H1 (cell line): ENCODE data around the gene COIL. TPM values are rescaled to one million over a fixed set of nuclear protein-coding genes. Genes with fewer than 3 reads are reported as not detected.

ENCODE experiments used
- ASH2L ChIP-seq: fragments of 200-600, 300-600 bp; sonication (generic); IDR thresholded peaks from one replicate; pipeline ENCODE4 v1.7.1; 2017; ENCODE audit warnings: low read length
- GTF2F1 ChIP-seq: IDR thresholded peaks from 2 replicates; pipeline ENCODE4 v1.6.1; 2012; ENCODE audit warnings: low read depth, low read length, improper control_type of control experiment, borderline replicate concordance
- MAFK ChIP-seq: IDR thresholded peaks from 2 replicates; pipeline ENCODE4 v1.6.1; 2012; ENCODE audit warnings: low read depth, mild to moderate bottlenecking, improper control_type of control experiment, low read length
- NANOG ChIP-seq: IDR thresholded peaks from 2 replicates; pipeline ENCODE4 v1.6.1; 2011; ENCODE audit warnings: low read length, low read depth, mild to moderate bottlenecking, inconsistent platforms; ENCODE audit not compliant: insufficient read depth, poor library complexity, severe bottlenecking
- SIRT6 ChIP-seq: IDR thresholded peaks from one replicate; pipeline ENCODE4 v1.7.1; 2012; ENCODE audit warnings: low read length, inconsistent platforms
- TAF1 ChIP-seq: IDR thresholded peaks from 2 replicates; pipeline ENCODE4 v1.6.1; 2011; ENCODE audit warnings: mild to moderate bottlenecking, low read depth, low read length
- TCF12 ChIP-seq: IDR thresholded peaks from 2 replicates; pipeline ENCODE4 v1.6.1; 2011; ENCODE audit warnings: low read depth, mild to moderate bottlenecking, low read length
- TEAD4 ChIP-seq: IDR thresholded peaks from 2 replicates; pipeline ENCODE4 v1.6.1; 2012; ENCODE audit warnings: low read depth, low read length, inconsistent platforms, mixed read lengths
- polyA plus RNA-seq, 7 experiments: library from polyadenylated mRNA; depleted of rRNA in 3 of 7; stranded (reverse) in 5 of 7; unstranded in 2 of 7; fragments of >200 nt in 5 of 7; fragments of 200-250 nt in 2 of 7; gene quantifications; 1 replicate in 5 of 7; 2 replicates in 1 of 7; 4 replicates in 1 of 7; pipeline versions ENCODE4 v1.2.1 to v1.2.3, GENCODE V29; 2011 to 2013; ENCODE audit warnings: missing spikeins in 2 of 7, mixed read lengths in 2 of 7
- total RNA-seq: library from RNA; stranded (reverse); fragmentation: NEBNext Ultra II Directional; extraction: Animal tissue kit (Norgen Biotek cat#: 25700); gene quantifications from 2 replicates; pipeline ENCODE4 v1.2.1, GENCODE V29; 2021
- TF ChIP-seq, protein P1 (sequence below): fragments of 300-600 bp; sonication (generic); IDR thresholded peaks from 2 replicates; pipeline ENCODE4 v1.7.1; 2012; ENCODE audit warnings: low read length, moderate library complexity, mild to moderate bottlenecking, inconsistent platforms; ENCODE audit not compliant: insufficient replicate concordance
- TF ChIP-seq, protein P2 (sequence below): IDR thresholded peaks from 2 replicates; pipeline ENCODE4 v1.6.1; 2012; ENCODE audit warnings: low read length, inconsistent platforms

The COIL gene
- total and polyA plus RNA-seq, 2 of the 8 experiments (the other 6 are each of a cell fraction or from before 2014, with no cell fraction given), result 5.2 to 23.6 TPM

- TF ChIP-seq, protein P1, sequence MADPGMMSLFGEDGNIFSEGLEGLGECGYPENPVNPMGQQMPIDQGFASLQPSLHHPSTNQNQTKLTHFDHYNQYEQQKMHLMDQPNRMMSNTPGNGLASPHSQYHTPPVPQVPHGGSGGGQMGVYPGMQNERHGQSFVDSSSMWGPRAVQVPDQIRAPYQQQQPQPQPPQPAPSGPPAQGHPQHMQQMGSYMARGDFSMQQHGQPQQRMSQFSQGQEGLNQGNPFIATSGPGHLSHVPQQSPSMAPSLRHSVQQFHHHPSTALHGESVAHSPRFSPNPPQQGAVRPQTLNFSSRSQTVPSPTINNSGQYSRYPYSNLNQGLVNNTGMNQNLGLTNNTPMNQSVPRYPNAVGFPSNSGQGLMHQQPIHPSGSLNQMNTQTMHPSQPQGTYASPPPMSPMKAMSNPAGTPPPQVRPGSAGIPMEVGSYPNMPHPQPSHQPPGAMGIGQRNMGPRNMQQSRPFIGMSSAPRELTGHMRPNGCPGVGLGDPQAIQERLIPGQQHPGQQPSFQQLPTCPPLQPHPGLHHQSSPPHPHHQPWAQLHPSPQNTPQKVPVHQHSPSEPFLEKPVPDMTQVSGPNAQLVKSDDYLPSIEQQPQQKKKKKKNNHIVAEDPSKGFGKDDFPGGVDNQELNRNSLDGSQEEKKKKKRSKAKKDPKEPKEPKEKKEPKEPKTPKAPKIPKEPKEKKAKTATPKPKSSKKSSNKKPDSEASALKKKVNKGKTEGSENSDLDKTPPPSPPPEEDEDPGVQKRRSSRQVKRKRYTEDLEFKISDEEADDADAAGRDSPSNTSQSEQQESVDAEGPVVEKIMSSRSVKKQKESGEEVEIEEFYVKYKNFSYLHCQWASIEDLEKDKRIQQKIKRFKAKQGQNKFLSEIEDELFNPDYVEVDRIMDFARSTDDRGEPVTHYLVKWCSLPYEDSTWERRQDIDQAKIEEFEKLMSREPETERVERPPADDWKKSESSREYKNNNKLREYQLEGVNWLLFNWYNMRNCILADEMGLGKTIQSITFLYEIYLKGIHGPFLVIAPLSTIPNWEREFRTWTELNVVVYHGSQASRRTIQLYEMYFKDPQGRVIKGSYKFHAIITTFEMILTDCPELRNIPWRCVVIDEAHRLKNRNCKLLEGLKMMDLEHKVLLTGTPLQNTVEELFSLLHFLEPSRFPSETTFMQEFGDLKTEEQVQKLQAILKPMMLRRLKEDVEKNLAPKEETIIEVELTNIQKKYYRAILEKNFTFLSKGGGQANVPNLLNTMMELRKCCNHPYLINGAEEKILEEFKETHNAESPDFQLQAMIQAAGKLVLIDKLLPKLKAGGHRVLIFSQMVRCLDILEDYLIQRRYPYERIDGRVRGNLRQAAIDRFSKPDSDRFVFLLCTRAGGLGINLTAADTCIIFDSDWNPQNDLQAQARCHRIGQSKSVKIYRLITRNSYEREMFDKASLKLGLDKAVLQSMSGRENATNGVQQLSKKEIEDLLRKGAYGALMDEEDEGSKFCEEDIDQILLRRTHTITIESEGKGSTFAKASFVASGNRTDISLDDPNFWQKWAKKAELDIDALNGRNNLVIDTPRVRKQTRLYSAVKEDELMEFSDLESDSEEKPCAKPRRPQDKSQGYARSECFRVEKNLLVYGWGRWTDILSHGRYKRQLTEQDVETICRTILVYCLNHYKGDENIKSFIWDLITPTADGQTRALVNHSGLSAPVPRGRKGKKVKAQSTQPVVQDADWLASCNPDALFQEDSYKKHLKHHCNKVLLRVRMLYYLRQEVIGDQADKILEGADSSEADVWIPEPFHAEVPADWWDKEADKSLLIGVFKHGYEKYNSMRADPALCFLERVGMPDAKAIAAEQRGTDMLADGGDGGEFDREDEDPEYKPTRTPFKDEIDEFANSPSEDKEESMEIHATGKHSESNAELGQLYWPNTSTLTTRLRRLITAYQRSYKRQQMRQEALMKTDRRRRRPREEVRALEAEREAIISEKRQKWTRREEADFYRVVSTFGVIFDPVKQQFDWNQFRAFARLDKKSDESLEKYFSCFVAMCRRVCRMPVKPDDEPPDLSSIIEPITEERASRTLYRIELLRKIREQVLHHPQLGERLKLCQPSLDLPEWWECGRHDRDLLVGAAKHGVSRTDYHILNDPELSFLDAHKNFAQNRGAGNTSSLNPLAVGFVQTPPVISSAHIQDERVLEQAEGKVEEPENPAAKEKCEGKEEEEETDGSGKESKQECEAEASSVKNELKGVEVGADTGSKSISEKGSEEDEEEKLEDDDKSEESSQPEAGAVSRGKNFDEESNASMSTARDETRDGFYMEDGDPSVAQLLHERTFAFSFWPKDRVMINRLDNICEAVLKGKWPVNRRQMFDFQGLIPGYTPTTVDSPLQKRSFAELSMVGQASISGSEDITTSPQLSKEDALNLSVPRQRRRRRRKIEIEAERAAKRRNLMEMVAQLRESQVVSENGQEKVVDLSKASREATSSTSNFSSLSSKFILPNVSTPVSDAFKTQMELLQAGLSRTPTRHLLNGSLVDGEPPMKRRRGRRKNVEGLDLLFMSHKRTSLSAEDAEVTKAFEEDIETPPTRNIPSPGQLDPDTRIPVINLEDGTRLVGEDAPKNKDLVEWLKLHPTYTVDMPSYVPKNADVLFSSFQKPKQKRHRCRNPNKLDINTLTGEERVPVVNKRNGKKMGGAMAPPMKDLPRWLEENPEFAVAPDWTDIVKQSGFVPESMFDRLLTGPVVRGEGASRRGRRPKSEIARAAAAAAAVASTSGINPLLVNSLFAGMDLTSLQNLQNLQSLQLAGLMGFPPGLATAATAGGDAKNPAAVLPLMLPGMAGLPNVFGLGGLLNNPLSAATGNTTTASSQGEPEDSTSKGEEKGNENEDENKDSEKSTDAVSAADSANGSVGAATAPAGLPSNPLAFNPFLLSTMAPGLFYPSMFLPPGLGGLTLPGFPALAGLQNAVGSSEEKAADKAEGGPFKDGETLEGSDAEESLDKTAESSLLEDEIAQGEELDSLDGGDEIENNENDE, result no peak
- TF ChIP-seq TAF1, result no peak
- TF ChIP-seq GTF2F1, result no peak
- no peak for TF ChIP-seq NANOG
- TF ChIP-seq MAFK, result no peak
- no peak for TF ChIP-seq TCF12
- TF ChIP-seq ASH2L, result no peak
- TF ChIP-seq SIRT6, result no peak
- no peak for TF ChIP-seq TEAD4
- TF ChIP-seq, protein P2, sequence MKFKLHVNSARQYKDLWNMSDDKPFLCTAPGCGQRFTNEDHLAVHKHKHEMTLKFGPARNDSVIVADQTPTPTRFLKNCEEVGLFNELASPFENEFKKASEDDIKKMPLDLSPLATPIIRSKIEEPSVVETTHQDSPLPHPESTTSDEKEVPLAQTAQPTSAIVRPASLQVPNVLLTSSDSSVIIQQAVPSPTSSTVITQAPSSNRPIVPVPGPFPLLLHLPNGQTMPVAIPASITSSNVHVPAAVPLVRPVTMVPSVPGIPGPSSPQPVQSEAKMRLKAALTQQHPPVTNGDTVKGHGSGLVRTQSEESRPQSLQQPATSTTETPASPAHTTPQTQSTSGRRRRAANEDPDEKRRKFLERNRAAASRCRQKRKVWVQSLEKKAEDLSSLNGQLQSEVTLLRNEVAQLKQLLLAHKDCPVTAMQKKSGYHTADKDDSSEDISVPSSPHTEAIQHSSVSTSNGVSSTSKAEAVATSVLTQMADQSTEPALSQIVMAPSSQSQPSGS, result no peak
Measured at GRCh38 chr17:56929362-56929969, 31.4 kb downstream of the COIL start (continued).
